ENCODE results near the gene CLEC3B. TPM values are rescaled to one million over a fixed set of nuclear protein-coding genes. Genes with fewer than 3 reads are reported as not detected.

Gene CLEC3B
- total RNA-seq, 1 donor from 2014 or later, result 105 TPM

DNA sequence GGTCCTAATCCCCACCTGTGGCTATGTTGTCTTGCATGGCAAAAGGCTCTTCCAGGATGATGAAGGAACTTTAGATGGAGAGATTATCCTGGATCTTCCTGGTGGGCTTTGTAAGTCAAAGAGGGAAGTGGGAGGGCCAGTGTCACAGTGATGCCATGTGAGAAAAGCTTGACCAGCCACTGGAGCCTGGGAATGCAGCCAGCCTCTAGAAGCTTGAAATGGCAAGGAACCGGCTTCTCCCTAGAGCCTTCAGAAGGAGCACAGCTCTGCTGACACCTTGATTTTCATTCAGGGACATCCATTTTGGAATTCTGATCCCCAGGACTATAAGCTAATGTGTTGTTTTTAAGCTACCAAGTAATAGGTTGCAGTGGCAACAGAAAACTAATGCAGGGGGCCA is 58.3 kb downstream of the CLEC3B start:
- intact Hi-C loops (cut with DNase I), result no loop called here
- DNase-seq (ENCODE audit: low spot score), result no peak
- no peak for ATAC-seq

- ATAC-seq (no peak), DNase-seq (ENCODE audit: low spot score) (no peak)
- intact Hi-C loops (cut with DNase I), result no loop called here
Observed at GRCh38 chr3:45084820-45085816, 59.0 kb downstream of the CLEC3B start.

Other genes starting within 250 kb of the CLEC3B start
- 21.4 TPM for gene TMEM42, start 164.4 kb upstream of the CLEC3B start, total RNA-seq
- gene TGM4, start 151.7 kb upstream of the CLEC3B start, total RNA-seq, result not detected
- 85.1 TPM for gene ZDHHC3, start 50.1 kb upstream of the CLEC3B start, total RNA-seq
- gene EXOSC7, start 50.1 kb upstream of the CLEC3B start, total RNA-seq, result 36.9 TPM
- 1.8 TPM for gene CDCP1, start 120.1 kb downstream of the CLEC3B start, total RNA-seq
- gene TMEM158, start 200.0 kb downstream of the CLEC3B start, total RNA-seq, result 6.5 TPM